Stimulated activated CD4-positive, alpha-beta T cell treated with anti-CD3 and anti-CD28 coated beads, TNF-alpha, amount 100 ng/mL, for 24 hours (primary cell): ENCODE results near the gene RNF224.
"Not testable (repeated sequence)": the region's sequence is repeated elsewhere in the genome, so short reads cannot be mapped to it uniquely, and the experiment has no call there.

ENCODE experiments used
- DNase-seq, 3 experiments: peaks; one replicate each; pipeline ENCODE4 v3.0.0-alpha.2; 2020; ENCODE audit warnings: low read depth in 3 of 3

The RNF224 gene

DNA sequence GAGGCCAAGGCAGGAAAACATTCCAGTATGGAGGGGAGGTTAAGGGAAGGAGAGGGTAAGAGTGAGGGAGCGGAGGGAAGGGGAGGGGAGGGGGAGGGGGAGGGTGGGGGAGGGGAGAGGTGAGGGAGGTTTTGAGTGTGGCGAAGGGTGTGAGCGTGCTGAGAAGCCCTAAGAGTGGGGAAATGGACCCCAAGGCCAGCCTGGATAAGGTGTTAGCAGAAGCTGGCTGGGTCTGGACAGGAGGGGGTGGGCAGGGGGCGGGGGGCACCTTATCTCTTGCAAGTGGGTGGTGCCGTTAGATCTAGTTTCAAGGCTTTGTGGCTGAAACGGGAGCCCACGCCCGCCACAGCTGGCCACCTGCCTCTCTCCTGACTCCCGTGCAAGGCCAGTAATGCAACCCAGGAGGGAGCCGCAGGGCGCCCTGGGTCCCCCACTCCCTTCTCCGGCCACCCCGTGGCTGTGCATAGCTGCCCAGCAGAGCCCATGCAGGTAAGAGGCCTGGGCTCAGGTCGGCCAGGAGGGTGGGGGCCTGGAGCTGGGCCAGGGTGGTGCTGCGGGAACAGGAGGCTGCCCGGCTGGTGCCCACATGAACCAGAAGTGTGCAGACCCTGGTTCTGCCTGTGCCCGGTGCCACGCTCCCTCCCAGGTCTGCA, 677 bp downstream of the RNF224 start:
- DNase-seq: no peak

DNA sequence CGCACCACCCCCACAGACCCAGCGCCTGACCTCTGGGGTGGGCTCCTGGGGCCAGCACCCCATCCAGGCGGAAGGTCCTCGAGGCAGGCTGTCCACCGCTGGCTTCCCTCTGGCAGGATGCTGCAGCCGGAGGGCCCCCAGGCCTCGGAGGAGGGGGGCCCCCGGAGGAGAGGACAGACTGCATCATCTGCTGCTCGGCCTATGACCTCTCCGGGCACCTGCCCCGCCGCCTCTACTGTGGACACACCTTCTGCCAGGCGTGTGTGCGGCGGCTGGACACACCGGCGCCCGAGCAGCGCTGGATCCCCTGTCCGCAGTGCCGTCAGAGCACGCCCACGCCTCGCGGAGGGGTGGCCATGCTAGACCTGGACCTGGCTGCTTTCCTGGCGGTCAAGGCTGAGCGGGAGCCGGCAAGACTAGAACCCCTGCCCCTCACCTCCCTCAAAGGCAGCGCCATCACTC, 1.2 kb downstream of the RNF224 start:
- no peak for DNase-seq

DNA sequence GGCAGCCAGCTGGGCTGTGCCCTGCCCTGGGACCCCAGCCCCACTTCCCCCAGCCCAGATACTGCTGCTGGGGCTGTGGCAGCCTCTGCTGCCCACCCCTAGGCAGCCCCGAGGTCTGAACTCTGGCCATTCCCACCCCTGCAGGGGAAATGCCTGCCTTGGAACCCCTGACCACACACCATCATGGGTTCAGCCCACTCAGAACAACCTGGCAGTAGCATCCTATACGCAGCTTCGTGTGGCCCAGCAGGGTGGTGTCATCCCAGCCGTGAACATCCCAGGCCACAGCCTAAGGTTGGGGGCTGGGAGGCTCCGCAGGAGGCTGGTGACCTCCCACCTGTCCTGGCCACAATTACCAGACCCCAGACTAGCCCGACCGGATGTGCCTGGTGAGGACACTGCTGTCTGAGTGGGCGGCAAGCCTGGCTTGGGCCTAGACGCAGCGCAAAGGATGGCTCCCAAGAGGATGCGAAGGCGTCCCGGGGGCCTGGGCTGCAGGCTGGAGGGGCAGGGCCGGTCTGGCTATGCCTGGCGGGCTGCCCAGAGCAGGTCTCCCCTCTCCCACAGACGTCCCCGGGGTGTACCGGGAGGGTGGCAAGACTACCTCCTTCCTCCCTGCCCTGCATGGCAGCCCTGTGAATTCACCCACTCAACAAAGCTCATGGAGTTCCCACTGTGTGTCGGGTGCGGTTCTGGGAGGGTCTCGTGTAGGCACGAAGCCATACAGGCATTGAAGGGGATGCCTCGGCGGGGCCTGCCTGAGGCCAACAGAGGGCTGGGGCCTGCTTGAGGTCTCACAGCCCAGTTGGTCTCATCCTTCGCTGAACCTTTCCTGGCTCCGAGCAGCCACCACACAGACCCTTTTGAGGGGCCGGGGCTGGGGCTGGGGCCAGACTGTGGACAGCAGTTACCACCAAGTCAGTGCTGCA, 1.9 kb downstream of the RNF224 start:
- DNase-seq: no peak

DNA sequence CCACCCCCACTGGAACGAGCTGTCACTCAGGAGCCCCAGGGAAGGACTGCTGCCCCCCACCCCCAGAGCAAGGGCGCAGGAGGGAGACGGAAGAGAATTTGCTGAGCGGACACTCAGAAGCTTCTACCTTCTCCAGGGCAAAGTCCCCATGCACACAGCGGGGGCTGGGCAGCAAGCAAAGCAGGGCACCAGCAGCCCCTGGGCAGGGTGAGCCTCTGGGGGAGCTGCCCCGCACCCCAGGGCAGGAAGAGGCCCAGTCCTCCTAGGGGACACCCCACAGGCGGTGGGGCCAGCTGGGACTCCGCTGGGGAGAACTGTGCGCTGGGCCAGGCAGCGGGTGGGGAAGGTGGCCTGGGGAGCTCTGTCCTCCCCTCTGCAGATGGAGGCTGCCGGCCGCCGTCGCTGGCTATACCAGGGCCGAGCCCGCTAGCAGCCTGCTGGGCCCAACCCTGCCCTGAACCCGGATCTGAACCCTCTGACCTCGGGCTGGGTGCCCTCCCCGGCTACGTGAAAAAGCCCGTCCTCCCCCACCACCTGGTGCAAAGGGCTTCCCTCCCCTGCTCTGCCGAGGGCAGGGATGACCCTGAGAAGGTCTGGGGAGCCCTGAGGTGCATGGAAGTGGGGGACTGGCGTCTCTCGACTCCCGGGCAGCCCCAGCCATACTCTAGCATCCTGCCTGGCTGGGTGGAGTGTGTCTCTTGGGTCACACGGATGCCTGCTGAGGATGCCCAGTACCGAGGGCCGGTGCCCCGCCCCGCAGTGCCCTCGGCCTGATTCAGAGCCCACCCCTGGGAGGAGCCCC, 2.8 kb downstream of the RNF224 start:
- no peak for DNase-seq

DNA sequence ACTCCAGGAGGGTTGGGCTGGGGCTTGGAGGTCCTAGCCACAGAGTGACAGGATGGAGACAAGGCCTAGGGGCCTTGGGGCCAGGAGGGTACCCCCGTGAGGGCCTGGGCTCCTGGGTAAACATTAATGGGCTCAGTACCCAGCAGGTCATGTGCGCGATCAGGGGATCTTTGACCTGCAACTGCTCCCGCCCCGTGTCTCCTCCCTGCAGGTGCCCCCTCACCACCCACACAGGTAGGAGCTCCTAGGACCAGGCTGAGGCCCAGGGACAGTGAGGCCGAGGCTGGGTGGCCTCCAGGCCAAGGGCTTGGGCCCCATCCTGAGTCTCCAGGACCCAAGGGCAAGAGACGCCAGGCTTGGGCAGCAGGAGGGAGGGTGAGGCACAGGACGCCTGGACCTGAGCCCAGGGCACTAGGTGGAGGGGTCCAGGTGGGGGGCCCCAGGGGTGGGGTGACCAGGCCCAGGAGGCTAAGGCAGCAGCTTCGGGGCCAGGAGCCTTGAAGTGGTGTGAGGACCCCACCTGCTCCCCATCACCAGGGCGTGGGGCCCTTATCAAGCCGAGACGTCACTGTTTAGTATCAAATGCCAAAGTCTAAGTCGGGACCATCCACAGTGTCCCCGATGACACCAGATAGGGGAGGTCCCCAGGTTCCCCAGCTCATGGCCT, 3.5 kb downstream of the RNF224 start, which contains the start of gene SLC34A3:
Gene SLC34A3, plus strand, starts transcription at position 197 of the 667 bp plus-strand sequence. CDS start 802 bp downstream, outside the sequence.
- DNase-seq: no peak

DNA sequence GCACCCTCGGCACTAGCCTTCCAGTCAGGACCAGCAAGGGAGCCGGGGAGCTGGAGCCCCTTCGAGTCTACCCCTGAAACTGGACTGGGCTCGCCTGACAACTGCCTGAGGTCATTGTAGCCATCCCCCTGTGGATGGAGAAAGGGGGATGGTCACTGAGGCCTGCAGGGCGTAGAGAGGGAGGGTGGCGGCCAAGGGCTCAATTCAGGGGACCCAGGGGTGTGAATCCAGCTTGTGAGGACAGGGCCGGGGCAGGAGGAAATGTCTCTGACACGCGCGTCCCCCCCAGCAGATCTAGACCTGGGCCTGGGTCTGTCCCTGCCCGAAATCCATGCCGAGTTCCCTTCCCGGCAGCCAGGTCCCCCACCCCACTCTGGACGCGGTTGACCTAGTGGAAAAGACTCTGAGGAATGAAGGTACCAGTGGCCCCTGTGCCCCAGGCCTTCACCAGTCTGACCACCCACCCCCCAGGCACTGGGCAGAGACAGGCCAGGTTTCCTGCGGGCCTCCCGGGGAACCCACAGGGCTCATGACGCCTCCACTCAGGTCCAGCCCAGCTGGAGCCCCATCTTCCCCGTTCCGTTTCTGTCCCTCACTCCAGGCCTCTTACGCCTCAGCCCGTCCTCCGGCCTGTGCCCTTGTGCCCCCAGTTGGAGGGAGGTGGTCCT, 4.2 kb downstream of the RNF224 start:
- DNase-seq: no peak

DNA sequence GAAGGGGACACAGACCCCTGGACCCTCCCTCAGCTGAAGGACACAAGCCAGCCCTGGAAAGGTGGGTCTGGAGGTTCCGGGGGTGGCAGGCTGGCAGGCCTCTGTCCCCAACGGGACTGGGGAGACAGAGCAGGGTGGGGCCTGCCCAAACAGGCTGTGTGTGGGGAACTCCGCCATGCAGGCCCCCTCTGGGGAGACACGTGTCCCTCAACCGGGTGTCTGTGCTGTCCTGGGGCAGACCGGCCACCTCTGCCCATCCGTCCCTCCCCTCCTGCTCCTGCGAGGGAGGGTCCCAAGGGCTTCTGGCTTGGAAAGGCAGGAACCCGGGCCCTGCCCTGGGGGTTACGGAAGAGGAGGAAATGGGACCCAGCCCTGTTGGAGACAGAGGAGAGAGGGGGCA, 4.8 kb downstream of the RNF224 start:
- DNase-seq: no peak

DNA sequence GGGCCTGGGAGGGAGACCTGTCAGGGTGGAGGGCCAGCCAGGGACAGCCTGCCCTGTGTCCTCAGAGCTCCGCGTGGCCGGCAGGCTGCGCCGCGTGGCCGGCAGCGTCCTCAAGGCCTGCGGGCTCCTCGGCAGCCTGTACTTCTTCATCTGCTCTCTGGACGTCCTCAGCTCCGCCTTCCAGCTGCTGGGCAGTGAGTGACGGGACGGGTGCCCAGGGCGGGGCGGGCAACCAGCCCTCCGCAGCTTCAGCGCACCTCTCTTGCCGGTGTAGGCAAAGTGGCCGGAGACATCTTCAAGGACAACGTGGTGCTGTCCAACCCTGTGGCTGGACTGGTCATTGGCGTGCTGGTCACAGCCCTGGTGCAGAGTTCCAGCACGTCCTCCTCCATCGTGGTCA, 5.2 kb downstream of the RNF224 start:
- DNase-seq: no peak

DNA sequence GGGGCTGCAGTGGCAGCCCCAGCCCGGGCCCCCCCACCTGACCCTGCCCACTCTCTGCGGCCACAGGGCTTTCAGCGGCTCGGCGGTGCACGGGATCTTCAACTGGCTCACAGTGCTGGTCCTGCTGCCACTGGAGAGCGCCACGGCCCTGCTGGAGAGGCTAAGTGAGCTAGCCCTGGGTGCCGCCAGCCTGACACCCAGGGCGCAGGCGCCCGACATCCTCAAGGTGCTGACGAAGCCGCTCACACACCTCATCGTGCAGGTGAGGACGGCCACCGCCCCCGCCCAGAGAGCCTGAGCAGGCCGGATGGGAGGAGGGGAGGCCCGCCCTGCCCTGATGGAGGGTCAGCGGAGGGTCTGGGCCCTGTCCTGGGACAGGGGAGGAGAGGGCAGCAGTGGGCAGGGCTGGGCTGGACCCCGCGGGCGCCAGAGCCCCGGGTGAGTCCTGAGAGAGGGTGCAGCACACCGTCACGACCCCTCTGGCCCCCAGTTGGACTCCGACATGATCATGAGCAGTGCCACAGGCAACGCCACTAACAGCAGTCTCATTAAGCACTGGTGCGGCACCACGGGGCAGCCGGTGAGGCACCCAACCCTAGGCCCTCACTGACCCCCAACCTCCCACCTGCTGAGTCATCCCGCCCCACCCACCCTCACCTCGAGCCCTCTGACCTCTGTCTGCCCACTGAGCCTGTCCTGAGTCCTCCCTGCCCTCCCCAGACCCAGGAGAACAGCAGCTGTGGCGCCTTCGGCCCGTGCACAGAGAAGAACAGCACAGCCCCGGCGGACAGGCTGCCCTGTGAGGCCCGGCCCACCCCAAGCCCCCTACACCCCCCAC, 6.1 kb downstream of the RNF224 start:
- no peak for DNase-seq

DNA sequence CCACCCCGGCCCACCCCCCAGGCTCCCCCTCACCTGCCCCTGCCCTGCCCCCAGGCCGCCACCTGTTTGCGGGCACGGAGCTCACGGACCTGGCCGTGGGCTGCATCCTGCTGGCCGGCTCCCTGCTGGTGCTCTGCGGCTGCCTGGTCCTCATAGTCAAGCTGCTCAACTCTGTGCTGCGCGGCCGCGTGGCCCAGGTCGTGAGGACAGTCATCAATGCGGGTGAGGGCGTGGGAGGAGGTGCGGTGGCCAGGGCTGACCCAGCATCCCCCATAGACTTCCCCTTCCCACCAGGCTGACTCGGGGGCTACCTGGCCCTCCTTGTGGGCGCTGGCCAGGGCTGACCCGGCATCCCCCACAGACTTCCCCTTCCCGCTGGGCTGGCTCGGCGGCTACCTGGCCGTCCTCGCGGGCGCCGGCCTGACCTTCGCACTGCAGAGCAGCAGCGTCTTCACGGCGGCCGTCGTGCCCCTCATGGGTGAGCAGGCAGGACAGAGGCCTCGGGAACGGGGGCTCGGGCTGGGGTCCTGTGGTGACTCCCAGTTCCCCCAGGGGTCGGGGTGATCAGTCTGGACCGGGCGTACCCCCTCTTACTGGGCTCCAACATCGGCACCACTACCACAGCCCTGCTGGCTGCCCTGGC, 6.9 kb downstream of the RNF224 start:
- DNase-seq: no peak

DNA sequence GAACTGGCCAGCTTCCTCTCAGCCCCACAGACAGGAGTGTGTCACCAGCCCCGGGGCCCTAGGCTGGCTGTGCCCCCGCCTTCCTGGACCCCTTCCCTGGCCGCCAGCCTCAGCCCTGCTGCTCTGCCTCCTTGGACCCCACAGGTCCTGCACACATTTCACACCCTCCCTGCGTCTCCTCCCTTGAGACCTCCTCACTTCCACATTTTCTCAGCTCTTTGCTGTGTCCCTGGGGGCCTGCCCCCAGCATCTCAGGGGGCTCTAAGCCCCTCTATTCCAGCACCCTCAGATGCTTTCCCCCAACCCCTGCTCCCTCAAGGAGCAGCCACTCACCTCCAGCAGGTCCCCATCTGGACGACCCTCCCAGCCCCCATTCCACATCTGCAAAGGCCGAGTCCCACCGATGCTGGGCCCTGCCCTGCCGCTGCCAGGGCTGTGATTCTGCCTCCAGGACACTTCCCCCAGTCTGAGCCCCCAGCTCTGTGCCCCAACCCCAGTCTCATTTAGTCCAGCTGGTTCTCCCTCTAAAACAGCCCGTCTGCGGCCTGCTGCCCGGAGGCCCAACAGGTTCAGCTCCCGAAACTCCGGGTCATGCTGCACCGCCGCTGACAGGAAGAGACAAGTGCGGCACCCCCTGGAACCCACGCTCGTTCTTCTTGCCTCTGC, 7.6 kb downstream of the RNF224 start:
- DNase-seq: no peak

DNA sequence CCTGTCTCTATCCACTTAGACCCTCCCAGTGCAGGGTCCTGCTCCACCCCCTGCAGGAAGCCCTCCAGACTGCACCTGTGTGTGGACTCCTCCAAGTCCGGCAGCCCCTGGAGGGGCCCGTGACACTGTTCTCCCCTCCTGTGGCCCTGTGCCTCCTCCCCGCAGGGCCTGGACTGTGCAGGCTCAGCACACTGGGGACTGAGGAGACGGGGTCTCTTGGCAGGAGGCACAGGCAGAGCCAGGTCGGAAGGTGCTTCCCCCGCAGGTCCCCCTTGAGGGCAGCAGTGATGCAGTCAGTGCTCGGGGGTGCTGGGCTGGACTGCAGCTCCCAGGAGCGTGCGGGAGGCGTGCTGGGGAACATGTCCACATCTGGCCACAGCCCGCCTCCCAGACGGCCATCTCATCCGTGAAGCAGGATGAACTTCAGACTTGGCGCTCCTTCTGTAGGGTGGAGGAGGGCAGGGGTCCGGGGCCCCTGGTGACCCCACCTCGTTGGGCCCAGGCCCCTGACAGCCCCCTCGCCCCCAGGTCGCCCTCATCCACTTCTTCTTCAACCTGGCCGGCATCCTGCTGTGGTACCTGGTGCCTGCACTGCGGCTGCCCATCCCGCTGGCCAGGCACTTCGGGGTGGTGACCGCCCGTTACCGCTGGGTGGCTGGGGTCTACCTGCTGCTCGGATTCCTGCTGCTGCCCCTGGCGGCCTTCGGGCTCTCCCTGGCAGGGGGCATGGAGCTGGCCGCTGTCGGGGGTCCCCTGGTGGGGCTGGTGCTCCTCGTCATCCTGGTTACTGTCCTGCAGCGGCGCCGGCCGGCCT, 8.3 kb downstream of the RNF224 start:
- DNase-seq: no peak

DNA sequence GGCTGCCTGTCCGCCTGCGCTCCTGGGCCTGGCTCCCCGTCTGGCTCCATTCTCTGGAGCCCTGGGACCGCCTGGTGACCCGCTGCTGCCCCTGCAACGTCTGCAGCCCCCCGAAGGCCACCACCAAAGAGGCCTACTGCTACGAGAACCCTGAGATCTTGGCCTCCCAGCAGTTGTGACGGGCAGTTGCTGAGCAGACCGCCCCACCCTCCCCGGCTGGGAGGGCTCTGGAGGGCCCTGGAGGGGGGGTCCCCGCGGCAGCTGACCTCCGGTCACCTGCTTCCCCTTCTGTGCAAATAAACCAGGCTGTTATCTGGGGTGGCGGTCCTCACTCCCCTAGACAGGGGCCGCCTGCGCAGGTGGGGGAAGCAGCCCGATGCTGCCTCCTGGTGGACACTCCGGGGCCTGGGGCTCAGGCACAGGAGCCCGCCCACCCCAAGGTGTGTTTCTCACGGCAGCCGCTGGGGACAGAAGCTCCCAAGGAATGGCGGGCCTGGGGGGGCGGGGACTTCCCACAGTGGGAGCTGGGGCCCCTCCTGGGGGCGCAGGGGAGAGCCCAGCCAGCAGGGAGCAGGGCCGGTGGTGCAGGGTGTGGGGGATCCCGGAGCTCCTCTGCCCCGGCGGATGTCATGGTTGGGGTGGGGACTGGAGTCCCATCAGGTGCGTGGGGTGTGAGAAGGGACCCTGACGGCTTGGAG, 9.1 kb downstream of the RNF224 start:
- DNase-seq: peak; percentile 85 to 93 (median 85)

DNA sequence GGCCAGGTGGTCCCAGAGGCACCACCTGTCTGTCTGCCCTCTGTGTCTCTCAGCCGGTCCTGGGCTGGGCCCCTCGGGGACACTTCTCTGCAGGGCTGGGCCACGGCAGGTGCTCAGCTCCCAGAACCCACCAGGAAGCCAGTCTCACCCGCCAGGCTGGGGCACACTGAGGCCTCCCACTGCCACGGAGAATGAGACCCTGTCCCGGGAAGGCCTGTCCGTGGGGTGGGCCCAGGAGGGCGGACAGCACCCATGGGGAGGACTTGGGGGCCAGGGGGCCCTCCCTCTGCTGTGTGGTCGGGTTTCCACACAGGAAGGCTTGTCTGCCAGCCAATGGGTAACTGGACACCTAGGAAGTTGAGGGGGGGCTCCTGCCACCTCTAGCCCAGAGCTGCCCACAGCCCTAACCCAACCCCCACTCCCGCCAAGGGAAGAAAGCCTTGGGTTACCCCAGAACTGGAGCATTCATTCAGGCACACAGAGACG, 9.7 kb downstream of the RNF224 start:
- DNase-seq: no peak

DNA sequence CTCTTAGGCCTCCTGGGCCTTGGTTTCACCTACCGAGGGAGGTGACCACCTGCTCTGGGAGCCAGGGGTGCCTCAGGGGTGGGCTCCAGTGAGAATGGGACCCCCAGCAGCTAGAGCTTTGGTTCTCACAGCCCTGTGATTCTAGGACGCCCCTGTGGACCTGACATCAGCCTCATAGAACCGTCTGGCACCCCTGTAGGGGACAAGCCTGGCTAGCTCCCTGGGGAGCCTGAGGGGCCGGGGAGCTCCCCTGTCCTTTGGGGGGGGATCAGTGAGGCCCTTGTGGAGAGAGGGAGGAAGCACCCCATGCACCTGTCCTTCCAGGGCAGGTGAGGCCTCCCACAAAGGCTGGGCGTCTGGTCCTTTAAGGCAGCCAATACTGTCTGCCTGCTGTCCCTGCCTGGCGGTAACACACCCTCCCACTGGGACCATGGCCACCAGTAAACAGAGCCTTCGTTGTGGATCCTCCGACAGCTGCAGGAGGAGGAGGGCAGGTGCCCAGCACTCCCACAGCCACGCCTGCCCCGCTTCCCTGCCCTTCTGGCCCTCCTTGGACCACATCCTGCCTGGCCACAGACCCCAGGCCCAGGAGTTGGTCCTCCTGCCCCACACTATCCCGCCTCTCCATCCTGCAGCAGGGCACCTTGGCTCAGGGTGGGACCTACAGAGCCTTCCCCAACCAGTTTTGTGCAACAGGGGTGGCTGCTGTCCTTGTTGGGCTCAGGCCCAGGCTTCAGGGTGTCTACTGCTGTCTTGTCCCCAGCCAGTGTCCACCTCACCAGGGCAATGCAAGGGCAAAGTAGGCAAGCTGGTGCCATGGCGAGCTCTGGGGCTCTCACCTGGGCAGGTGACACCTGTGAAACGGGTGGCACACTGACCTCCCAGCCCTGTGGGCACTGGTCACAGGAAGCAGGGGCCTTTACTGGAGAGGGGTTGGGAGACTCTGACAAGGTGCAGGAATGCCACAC, 10.7 kb downstream of the RNF224 start:
- DNase-seq: no peak

DNA sequence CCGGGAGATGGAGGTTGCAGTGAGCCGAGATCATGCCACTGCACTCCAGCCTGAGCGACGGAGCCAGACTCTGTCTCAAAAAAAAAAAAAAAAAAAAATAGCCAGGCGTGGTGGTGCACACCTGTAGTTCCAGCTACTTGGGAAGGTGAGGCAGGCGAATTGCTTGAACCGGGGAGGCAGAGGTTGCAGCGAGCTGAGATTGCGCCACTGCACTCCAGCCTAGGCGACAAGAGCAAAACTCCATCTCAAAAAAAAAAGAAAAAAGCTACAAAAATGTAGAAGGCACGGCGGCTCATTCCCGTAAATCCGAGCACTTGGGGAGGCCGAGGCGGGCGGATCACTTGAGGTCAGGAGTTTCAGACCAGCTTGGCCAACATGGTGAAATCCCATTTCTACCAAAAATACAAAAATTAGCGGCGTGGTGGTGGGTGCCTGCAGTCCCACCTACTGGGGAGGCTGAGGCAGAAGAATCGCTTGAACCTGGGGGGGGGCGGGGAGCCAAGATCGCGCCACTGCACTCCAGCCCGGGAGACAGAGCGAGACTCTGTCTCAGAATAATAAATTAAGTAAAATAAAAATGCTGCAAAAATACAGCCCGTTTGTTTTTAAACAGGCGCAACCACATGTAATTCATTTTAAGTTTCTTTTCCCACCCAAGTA, 12.4 kb downstream of the RNF224 start:
- DNase-seq: not testable (repeated sequence)
